Mammary epithelial cell (primary cell): ENCODE results near the gene MMAB.

ENCODE experiments used
- EZH2 ChIP-seq: IDR thresholded peaks from 2 replicates; pipeline ENCODE4 v1.6.1; 2012; ENCODE audit warnings: low read length, inconsistent platforms, borderline replicate concordance
- TF ChIP-seq, protein P1 (sequence below), 2 donors: IDR thresholded peaks in 1 of 2; conservative IDR thresholded peaks in 1 of 2; 2 replicates each; pipeline ENCODE4 v1.5.1; 2011 to 2012; ENCODE audit warnings: inconsistent platforms in 2 of 2, low read length in 2 of 2, mild to moderate bottlenecking in 2 of 2, control low read depth in 1 of 2, low read depth in 1 of 2; ENCODE audit not compliant: insufficient read depth in 1 of 2; ENCODE audit errors: extremely low read depth in 1 of 2

DNA sequence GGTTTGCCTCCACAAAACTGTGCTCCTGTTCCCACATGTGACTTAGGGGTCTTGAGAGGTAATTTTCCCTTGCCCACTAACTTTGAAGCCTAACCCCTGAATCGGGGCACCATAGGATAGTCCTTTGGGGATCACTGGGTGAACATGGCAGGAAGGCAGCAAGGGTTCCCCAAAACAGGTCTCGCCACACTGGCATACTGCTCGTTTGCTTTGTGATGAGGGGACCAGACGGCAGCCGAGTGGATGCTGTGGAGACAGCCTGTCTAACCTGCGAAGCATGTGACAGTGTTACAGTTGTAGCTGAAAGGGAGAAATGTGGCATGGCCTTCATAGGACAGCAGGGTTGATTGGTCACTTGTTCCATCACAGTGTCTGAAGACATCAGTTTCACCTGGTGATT, 53.5 kb downstream of the MMAB start:
- TF ChIP-seq, protein P1, sequence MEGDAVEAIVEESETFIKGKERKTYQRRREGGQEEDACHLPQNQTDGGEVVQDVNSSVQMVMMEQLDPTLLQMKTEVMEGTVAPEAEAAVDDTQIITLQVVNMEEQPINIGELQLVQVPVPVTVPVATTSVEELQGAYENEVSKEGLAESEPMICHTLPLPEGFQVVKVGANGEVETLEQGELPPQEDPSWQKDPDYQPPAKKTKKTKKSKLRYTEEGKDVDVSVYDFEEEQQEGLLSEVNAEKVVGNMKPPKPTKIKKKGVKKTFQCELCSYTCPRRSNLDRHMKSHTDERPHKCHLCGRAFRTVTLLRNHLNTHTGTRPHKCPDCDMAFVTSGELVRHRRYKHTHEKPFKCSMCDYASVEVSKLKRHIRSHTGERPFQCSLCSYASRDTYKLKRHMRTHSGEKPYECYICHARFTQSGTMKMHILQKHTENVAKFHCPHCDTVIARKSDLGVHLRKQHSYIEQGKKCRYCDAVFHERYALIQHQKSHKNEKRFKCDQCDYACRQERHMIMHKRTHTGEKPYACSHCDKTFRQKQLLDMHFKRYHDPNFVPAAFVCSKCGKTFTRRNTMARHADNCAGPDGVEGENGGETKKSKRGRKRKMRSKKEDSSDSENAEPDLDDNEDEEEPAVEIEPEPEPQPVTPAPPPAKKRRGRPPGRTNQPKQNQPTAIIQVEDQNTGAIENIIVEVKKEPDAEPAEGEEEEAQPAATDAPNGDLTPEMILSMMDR (conservative IDR thresholded peaks at IDR 0.05 in 1 of 2, IDR thresholded peaks at IDR 0.05 in 1 of 2; ENCODE audit: extremely low read depth in 1 of 2, insufficient read depth in 1 of 2, low read depth in 1 of 2, low read length in 2 of 2): no peak
- TF ChIP-seq EZH2: no peak
